Measurements from ENCODE around the gene SHFL. TPM values are rescaled to one million over a fixed set of nuclear protein-coding genes. Genes with fewer than 3 reads are reported as not detected.
A peak's percentile ranks its signal among the peaks of the same experiment; 100 is the strongest.

Gene SHFL
- total RNA-seq, 1 donor from 2014 or later, result 5.0 TPM

DNA sequence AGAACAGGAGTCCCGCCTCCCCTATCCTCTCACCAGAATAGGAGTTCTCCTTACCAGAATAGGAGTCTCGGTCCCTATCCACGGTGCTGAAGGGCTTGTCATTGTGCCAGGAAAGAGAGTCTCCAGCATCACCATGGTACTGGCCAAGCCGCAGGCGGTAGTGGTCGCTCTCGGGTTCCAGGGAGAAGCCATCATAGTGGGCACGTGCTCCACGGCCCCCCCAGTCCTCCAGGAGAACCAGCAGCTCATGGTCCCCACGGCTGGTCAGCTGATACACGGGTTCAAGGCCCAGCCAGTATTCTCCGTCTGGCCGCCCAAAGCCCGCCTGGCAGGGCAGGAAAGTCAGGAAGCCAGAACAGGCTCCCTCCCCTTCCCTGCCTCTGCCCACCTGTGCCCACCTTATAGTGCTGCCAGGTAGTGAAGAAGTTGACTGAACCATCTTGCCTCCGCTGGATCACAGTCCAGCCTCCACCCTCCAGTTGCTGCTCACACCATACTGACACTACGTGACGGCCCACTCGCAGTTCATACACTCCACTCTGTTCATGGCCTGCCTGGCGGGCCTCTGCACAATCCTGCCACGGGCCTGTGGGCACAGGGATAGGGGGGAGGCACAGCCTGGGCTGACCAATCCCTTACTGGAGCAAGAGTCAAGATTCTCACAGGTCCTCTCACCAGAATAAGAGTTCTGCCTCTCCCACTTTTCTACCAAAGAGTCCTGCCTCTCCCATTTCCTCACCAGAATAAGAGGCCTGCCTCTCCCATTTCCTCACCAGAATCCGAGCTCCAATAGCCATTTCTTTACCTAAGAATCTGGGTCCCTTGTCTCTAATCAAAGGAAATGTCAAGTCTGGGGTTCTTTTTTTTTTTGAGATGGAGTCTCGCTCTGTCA is 7.4 kb downstream of the SHFL start:
- DNase-seq (ENCODE audit: low read depth), result no peak
- Histone ChIP-seq H3K36me3 (ENCODE audit: control insufficient read depth, insufficient read depth, low read length) (peaks cover 3% of the 10 kb centered on the region), H3K4me3 (ENCODE audit: low read depth, low read length) (no peak overlapping the region), H3K27me3 (ENCODE audit: control insufficient read depth, insufficient read depth, low read length) (no peaks in the 10 kb centered on the region)
- TF ChIP-seq CTCF (IDR thresholded peaks at IDR 0.05; ENCODE audit: insufficient read depth, low read length, severe bottlenecking), result no peak
- FAIRE-seq, result no peak

- Histone ChIP-seq H3K36me3 (ENCODE audit: control insufficient read depth, insufficient read depth, low read length) (no peaks in the 10 kb centered on the region), H3K27me3 (ENCODE audit: control insufficient read depth, insufficient read depth, low read length) (no peaks in the 10 kb centered on the region), H3K4me3 (ENCODE audit: low read depth, low read length) (no peak overlapping the region)
- no peak for FAIRE-seq
- TF ChIP-seq CTCF (IDR thresholded peaks at IDR 0.05; ENCODE audit: insufficient read depth, low read length, severe bottlenecking), result no peak
- no peak for DNase-seq (ENCODE audit: low read depth)
Measured at GRCh38 chr19:10095622-10095947, 9.5 kb downstream of the SHFL start.

DNA sequence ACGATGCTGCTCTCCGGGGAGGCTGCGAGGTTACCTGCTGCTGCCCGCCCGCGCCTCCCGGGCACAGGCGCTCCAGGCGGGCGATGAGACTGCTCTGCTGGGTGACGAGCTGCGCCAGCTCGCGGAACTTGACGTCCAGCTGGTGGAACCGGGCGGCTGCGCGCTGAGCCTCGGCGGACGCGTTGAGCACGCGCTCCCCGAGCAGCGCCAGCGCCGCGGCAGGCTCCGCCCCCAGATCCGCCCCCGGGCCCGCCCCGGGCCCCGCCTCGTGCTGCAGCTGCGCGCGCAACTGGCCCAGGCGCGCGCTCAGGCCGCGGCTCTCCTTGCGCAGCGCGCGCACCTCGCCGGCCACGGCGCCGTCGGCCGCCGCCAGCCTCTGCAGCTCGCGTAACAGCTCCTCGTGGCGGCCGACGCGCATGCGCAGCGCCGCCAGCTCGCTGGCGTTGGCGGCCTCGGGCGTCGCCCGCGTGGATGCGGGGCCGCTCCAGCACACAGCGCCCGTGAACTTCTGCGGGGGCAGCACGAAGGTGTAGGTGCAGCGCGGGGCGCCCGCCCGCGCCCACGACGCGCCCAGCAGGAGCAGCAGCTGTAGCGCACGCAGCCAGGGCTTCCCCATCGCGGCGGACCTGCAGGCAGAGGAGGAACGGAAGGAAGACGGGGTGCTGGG is 10.0 kb downstream of the SHFL start:
- H3K4me3 ChIP-seq (ENCODE audit: low read depth, low read length), result peak overlapping the region; percentile 47
- no peaks in the 10 kb centered on the region for H3K27me3 ChIP-seq (ENCODE audit: control insufficient read depth, insufficient read depth, low read length)
- FAIRE-seq, result no peak
- TF ChIP-seq CTCF (IDR thresholded peaks at IDR 0.05; ENCODE audit: insufficient read depth, low read length, severe bottlenecking), result no peak
- H3K36me3 ChIP-seq (ENCODE audit: control insufficient read depth, insufficient read depth, low read length), result no peaks in the 10 kb centered on the region
- DNase-seq (ENCODE audit: low read depth), result peak; percentile 78

DNA sequence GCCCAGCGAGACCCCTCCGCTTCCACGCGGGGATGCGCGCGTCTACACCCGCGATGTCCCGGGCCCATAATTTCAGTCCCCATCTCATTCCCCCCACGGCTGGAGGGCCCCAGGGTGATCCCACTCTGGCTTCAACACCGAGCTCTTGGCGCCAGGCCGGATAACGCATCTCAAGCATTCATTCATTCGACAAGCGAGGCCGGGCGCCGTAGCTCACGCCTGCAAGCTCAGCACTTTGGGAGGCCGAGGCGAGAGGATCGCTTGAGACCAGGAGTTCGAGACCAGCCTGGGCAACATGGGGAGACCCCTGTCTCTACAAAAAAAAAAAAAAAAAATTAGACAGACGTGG is 10.5 kb downstream of the SHFL start:
- Histone ChIP-seq H3K36me3 (ENCODE audit: control insufficient read depth, insufficient read depth, low read length) (no peaks in the 10 kb centered on the region), H3K4me3 (ENCODE audit: low read depth, low read length) (peak overlapping the region; percentile 47), H3K27me3 (ENCODE audit: control insufficient read depth, insufficient read depth, low read length) (no peaks in the 10 kb centered on the region)
- FAIRE-seq (no peak), DNase-seq (ENCODE audit: low read depth) (no peak)
- no peak for TF ChIP-seq CTCF (IDR thresholded peaks at IDR 0.05; ENCODE audit: insufficient read depth, low read length, severe bottlenecking)

GRCh38 chr19:10100163-10100785 is 14.2 kb downstream of the SHFL start:
- Histone ChIP-seq H3K36me3 (ENCODE audit: control insufficient read depth, insufficient read depth, low read length) (no peaks in the 10 kb centered on the region), H3K27me3 (ENCODE audit: control insufficient read depth, insufficient read depth, low read length) (no peaks in the 10 kb centered on the region), H3K4me3 (ENCODE audit: low read depth, low read length) (no peak overlapping the region)
- no peak for FAIRE-seq
- DNase-seq (ENCODE audit: low read depth), result no peak
- no peak for TF ChIP-seq CTCF (IDR thresholded peaks at IDR 0.05; ENCODE audit: insufficient read depth, low read length, severe bottlenecking)
